Trophoblast cell (in vitro differentiated cells and primary cell): ENCODE results near the gene AFG1L.

Source experiments
- DNase-seq, 2 donors: peaks; one replicate each; pipeline ENCODE4 v3.0.0-alpha.2; 2016
- H2AFZ ChIP-seq: 2 replicates; pipeline ENCODE4 v1.6.1; 2013; ENCODE audit warnings: low read length, moderate library complexity, mild to moderate bottlenecking; ENCODE audit not compliant: insufficient read depth, poor library complexity
- H2AK5ac ChIP-seq: 2 replicates; pipeline ENCODE4 v1.6.1; 2013; ENCODE audit warnings: mild to moderate bottlenecking, low read length
- H2BK120ac ChIP-seq: 2 replicates; pipeline ENCODE4 v1.6.1; 2013; ENCODE audit warnings: low read length, mild to moderate bottlenecking, moderate library complexity; ENCODE audit not compliant: insufficient read depth, poor library complexity
- H2BK12ac ChIP-seq: 2 replicates; pipeline ENCODE4 v1.6.1; 2013; ENCODE audit warnings: mild to moderate bottlenecking, low read length, moderate library complexity
- H2BK5ac ChIP-seq: 2 replicates; pipeline ENCODE4 v1.6.1; 2013; ENCODE audit warnings: low read length, low read depth, moderate library complexity, mild to moderate bottlenecking; ENCODE audit not compliant: poor library complexity
- H3K14ac ChIP-seq: 2 replicates; pipeline ENCODE4 v1.6.1; 2013; ENCODE audit warnings: mild to moderate bottlenecking, low read length
- H3K18ac ChIP-seq: 2 replicates; pipeline ENCODE4 v1.6.1; 2013; ENCODE audit warnings: mild to moderate bottlenecking, low read length
- H3K23ac ChIP-seq: 2 replicates; pipeline ENCODE4 v1.6.1; 2013; ENCODE audit warnings: low read length
- H3K27ac ChIP-seq: 2 replicates; pipeline ENCODE4 v1.5.1; 2013; ENCODE audit warnings: low read depth, mild to moderate bottlenecking, inconsistent platforms, low read length, moderate library complexity
- H3K27me3 ChIP-seq: 2 replicates; pipeline ENCODE4 v1.6.1; 2013; ENCODE audit warnings: inconsistent platforms, mild to moderate bottlenecking, low read length, moderate library complexity; ENCODE audit not compliant: insufficient read depth
- H3K36me3 ChIP-seq, 2 experiments: 1 replicate in 1 of 2; 2 replicates in 1 of 2; pipeline ENCODE4 v1.6.1; 2013; ENCODE audit warnings: low read length in 2 of 2, mild to moderate bottlenecking in 2 of 2, moderate library complexity in 1 of 2; ENCODE audit not compliant: insufficient read depth in 2 of 2, control insufficient read depth in 1 of 2
- H3K4ac ChIP-seq: 2 replicates; pipeline ENCODE4 v1.6.1; 2013; ENCODE audit warnings: low read depth, mild to moderate bottlenecking, low read length, moderate library complexity
- H3K4me1 ChIP-seq, 2 experiments: 1 replicate in 1 of 2; 2 replicates in 1 of 2; pipeline ENCODE4 v1.6.1; 2013; ENCODE audit warnings: low read length in 2 of 2, mild to moderate bottlenecking in 2 of 2, moderate library complexity in 1 of 2; ENCODE audit not compliant: insufficient read depth in 2 of 2, control insufficient read depth in 1 of 2
- H3K4me2 ChIP-seq: 2 replicates; pipeline ENCODE4 v1.6.1; 2013; ENCODE audit warnings: inconsistent platforms, mild to moderate bottlenecking, low read length, moderate library complexity
- H3K4me3 ChIP-seq: 2 replicates; pipeline ENCODE4 v1.5.1; 2013; ENCODE audit warnings: mild to moderate bottlenecking, low read depth, low read length, inconsistent platforms
- H3K79me1 ChIP-seq: one replicate; pipeline ENCODE4 v1.6.1; 2013; ENCODE audit warnings: low read length
- H3K79me2 ChIP-seq: 2 replicates; pipeline ENCODE4 v1.6.1; 2013; ENCODE audit warnings: low read length, mild to moderate bottlenecking; ENCODE audit not compliant: control insufficient read depth, insufficient read depth, poor library complexity
- H3K9ac ChIP-seq: 2 replicates; pipeline ENCODE4 v1.6.1; 2013; ENCODE audit warnings: mild to moderate bottlenecking, low read length
- H3K9me3 ChIP-seq: 2 replicates; pipeline ENCODE4 v1.6.1; 2013; ENCODE audit warnings: low read depth, mild to moderate bottlenecking, control low read depth, inconsistent platforms, low read length; ENCODE audit not compliant: insufficient read depth
- H4K12ac ChIP-seq: 2 replicates; pipeline ENCODE4 v1.6.1; 2013; ENCODE audit warnings: low read depth, mild to moderate bottlenecking, low read length, moderate library complexity
- H4K8ac ChIP-seq: 2 replicates; pipeline ENCODE4 v1.6.1; 2013; ENCODE audit warnings: low read depth, mild to moderate bottlenecking, low read length, moderate library complexity
- H4K91ac ChIP-seq: one replicate; pipeline ENCODE4 v1.6.1; 2013; ENCODE audit warnings: low read depth, mild to moderate bottlenecking, low read length, moderate library complexity
- WGBS: extraction: QIAGEN DNeasy Blood & Tissue Kit; methylation state at CpG from one replicate; pipeline ENCODE4 v1.1.7; 2013; ENCODE audit warnings: missing lambda C conversion rate; ENCODE audit not compliant: insufficient read length, insufficient coverage; ENCODE audit errors: extremely low coverage; 5-methylcytosine and 5-hydroxymethylcytosine counted together

AFG1L gene

GRCh38 chr6:108348655-108349349 is 53.9 kb downstream of the AFG1L start:
- no peak overlapping the region for H4K12ac ChIP-seq
- no peak overlapping the region for H2AK5ac ChIP-seq
- no peak overlapping the region for H3K27ac ChIP-seq
- H3K9ac ChIP-seq: no peak overlapping the region
- H3K36me3 ChIP-seq: no peaks in the 10 kb centered on the region
- no peak overlapping the region for H3K18ac ChIP-seq
- H3K9me3 ChIP-seq: no peaks in the 10 kb centered on the region
- H3K79me1 ChIP-seq: no peaks in the 10 kb centered on the region
- no peak overlapping the region for H3K4me2 ChIP-seq
- H3K27me3 ChIP-seq: no peaks in the 10 kb centered on the region
- DNase-seq: no peak
- no peak overlapping the region for H3K4ac ChIP-seq
- no CpG with 5 or more reads among the region's 5 CpGs for WGBS
- H4K91ac ChIP-seq: no peak overlapping the region
- no peak overlapping the region for H4K8ac ChIP-seq
- H2BK12ac ChIP-seq: no peak overlapping the region
- no peak overlapping the region for H2BK5ac ChIP-seq
- H3K14ac ChIP-seq: no peak overlapping the region
- H3K4me3 ChIP-seq: no peak overlapping the region
- no peaks in the 10 kb centered on the region for H3K79me2 ChIP-seq
- H3K4me1 ChIP-seq: peaks cover 0 to 1% of the 10 kb centered on the region in 2 experiments
- H2BK120ac ChIP-seq: no peak overlapping the region
- H3K23ac ChIP-seq: no peak overlapping the region
- no peak overlapping the region for H2AFZ ChIP-seq

GRCh38 chr6:108350528-108350927 is 55.7 kb downstream of the AFG1L start:
- Histone ChIP-seq H3K27ac (no peak overlapping the region), H3K4ac (no peak overlapping the region), H3K4me1 (peaks cover 0 to 3% of the 10 kb centered on the region in 2 experiments), H3K9ac (no peak overlapping the region), H3K9me3 (no peaks in the 10 kb centered on the region), H2AFZ (no peak overlapping the region), H3K14ac (no peak overlapping the region), H2BK12ac (no peak overlapping the region), H3K4me2 (no peak overlapping the region), H3K36me3 (no peaks in the 10 kb centered on the region), H3K79me1 (no peaks in the 10 kb centered on the region), H3K27me3 (no peaks in the 10 kb centered on the region), H2AK5ac (no peak overlapping the region), H2BK120ac (no peak overlapping the region), H3K4me3 (no peak overlapping the region), H4K12ac (no peak overlapping the region), H4K8ac (no peak overlapping the region), H3K79me2 (no peaks in the 10 kb centered on the region), H3K23ac (no peak overlapping the region), H4K91ac (no peak overlapping the region), H2BK5ac (no peak overlapping the region), H3K18ac (no peak overlapping the region)
- no peak for DNase-seq
- WGBS: no CpG with 5 or more reads among the region's 1 CpG

GRCh38 chr6:108353853-108354252 is 59.0 kb downstream of the AFG1L start:
- Histone ChIP-seq H2BK5ac (no peak overlapping the region), H3K9ac (no peak overlapping the region), H3K27ac (no peak overlapping the region), H3K4me3 (no peak overlapping the region), H3K18ac (no peak overlapping the region), H3K23ac (no peak overlapping the region), H2BK12ac (no peak overlapping the region), H2AFZ (no peak overlapping the region), H4K12ac (no peak overlapping the region), H2AK5ac (no peak overlapping the region), H3K4ac (no peak overlapping the region), H4K91ac (no peak overlapping the region), H3K79me2 (no peaks in the 10 kb centered on the region), H3K36me3 (peaks cover 3% of the 10 kb centered on the region in 2 experiments), H2BK120ac (no peak overlapping the region), H3K14ac (no peak overlapping the region), H3K79me1 (no peaks in the 10 kb centered on the region), H3K4me2 (no peak overlapping the region), H3K27me3 (no peaks in the 10 kb centered on the region), H3K9me3 (no peaks in the 10 kb centered on the region), H3K4me1 (peaks cover 0 to 3% of the 10 kb centered on the region in 2 experiments), H4K8ac (no peak overlapping the region)
- no peak for DNase-seq
- WGBS: no CpG with 5 or more reads among the region's 1 CpG

GRCh38 chr6:108355120-108355519 is 60.3 kb downstream of the AFG1L start:
- H3K4me3 ChIP-seq: no peak overlapping the region
- no peak overlapping the region for H3K14ac ChIP-seq
- H3K27me3 ChIP-seq: no peaks in the 10 kb centered on the region
- no CpG with 5 or more reads among the region's 2 CpGs for WGBS
- H3K18ac ChIP-seq: no peak overlapping the region
- no peak for DNase-seq
- no peaks in the 10 kb centered on the region for H3K79me2 ChIP-seq
- H2BK120ac ChIP-seq: no peak overlapping the region
- no peak overlapping the region for H4K12ac ChIP-seq
- H4K8ac ChIP-seq: no peak overlapping the region
- no peak overlapping the region for H3K4ac ChIP-seq
- no peak overlapping the region for H2AFZ ChIP-seq
- H3K23ac ChIP-seq: no peak overlapping the region
- H3K4me1 ChIP-seq: peaks cover 0 to 3% of the 10 kb centered on the region in 2 experiments
- no peak overlapping the region for H3K9ac ChIP-seq
- H2BK12ac ChIP-seq: no peak overlapping the region
- no peak overlapping the region for H3K4me2 ChIP-seq
- H2AK5ac ChIP-seq: no peak overlapping the region
- no peak overlapping the region for H3K27ac ChIP-seq
- no peak overlapping the region for H2BK5ac ChIP-seq
- no peaks in the 10 kb centered on the region for H3K9me3 ChIP-seq
- H3K36me3 ChIP-seq: peaks cover 3% of the 10 kb centered on the region in 2 experiments
- no peak overlapping the region for H4K91ac ChIP-seq
- no peaks in the 10 kb centered on the region for H3K79me1 ChIP-seq
